ENCODE results near the gene NXPH1.

- TF ChIP-seq POLR2AphosphoS5 (IDR thresholded peaks at IDR 0.05; ENCODE audit: low read depth, low read length) (no peak), POLR2A (IDR thresholded peaks at IDR 0.05; ENCODE audit: low read depth, low read length) (no peak)
Observed at GRCh38 chr7:8561449-8561848, 128.0 kb downstream of the NXPH1 start.
